Tibial nerve (tissue), 3 donors: ENCODE measurements around the gene FYB2.

Experiments used
- POLR2A ChIP-seq, 2 donors: fragments of 450-650 bp; IDR thresholded peaks; one replicate each; pipeline ENCODE4 v1.6.1; 2017; ENCODE audit warnings: antibody characterized with exemption in 2 of 2, mild to moderate bottlenecking in 2 of 2, moderate library complexity in 2 of 2
- TF ChIP-seq, protein P1 (sequence below), 5 experiments: fragments of 200-600 bp in 3 of 5; fragments of 450-650 bp in 2 of 5; sonication (generic) in 3 of 5; IDR thresholded peaks; one replicate each; pipeline ENCODE4 v1.5.1; 2016 to 2019; ENCODE audit warnings: antibody characterized with exemption in 5 of 5, mild to moderate bottlenecking in 3 of 5, moderate library complexity in 2 of 5

GRCh38 chr1:56790036-56790435, 29.2 kb downstream of the FYB2 start:
- TF ChIP-seq POLR2A (IDR thresholded peaks at IDR 0.05), result no peak
- TF ChIP-seq, protein P1, sequence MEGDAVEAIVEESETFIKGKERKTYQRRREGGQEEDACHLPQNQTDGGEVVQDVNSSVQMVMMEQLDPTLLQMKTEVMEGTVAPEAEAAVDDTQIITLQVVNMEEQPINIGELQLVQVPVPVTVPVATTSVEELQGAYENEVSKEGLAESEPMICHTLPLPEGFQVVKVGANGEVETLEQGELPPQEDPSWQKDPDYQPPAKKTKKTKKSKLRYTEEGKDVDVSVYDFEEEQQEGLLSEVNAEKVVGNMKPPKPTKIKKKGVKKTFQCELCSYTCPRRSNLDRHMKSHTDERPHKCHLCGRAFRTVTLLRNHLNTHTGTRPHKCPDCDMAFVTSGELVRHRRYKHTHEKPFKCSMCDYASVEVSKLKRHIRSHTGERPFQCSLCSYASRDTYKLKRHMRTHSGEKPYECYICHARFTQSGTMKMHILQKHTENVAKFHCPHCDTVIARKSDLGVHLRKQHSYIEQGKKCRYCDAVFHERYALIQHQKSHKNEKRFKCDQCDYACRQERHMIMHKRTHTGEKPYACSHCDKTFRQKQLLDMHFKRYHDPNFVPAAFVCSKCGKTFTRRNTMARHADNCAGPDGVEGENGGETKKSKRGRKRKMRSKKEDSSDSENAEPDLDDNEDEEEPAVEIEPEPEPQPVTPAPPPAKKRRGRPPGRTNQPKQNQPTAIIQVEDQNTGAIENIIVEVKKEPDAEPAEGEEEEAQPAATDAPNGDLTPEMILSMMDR (IDR thresholded peaks at IDR 0.05), result no peak
